Pons (tissue), 1 donor: ENCODE measurements around the gene F11R.
A peak's percentile ranks its signal among the peaks of the same experiment; 100 is the strongest.
"Not testable (repeated sequence)": the region's sequence is repeated elsewhere in the genome, so short reads cannot be mapped to it uniquely, and the experiment has no call there.

ENCODE experiments used
- DNase-seq: peaks from one replicate; pipeline ENCODE4 v3.0.0-alpha.2; 2016; ENCODE audit warnings: low spot score

Gene F11R

DNA sequence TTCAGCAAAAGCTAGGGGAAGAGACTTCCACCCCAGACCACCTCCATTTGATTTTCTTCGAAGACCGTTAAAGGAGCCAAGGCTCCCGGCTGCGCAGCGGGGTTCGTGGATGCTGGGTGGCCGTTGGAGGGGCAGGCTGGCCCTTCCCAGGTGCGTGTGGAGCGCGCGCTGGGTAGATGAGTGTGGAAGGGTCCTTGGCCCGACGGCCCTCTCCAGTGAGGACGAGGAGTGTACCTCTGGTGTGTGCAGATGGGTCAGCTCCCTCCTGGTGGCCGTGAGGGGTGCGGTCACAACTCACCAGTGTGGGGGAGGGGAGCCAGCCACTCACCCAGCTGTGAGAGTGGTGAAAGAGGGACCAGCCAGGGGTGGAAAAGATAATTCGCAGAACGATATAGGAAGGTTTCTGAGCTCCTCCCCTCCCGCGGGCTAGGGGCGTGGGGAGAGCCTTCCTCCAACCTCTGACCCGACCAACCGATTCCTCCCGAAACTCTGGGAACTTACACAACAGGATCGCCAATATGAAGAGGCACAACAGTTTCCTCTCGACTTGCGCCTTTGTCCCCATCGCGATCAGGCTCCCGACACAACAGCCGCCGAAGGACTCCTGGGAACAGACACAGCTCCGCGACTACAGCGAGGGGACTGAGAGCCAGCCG is at the start of gene F11R:
Gene F11R (minus strand): TSS at position 644 of the 656 bp plus-strand sequence. CDS start 79 bp downstream, at position 565.
- DNase-seq = no peak

DNA sequence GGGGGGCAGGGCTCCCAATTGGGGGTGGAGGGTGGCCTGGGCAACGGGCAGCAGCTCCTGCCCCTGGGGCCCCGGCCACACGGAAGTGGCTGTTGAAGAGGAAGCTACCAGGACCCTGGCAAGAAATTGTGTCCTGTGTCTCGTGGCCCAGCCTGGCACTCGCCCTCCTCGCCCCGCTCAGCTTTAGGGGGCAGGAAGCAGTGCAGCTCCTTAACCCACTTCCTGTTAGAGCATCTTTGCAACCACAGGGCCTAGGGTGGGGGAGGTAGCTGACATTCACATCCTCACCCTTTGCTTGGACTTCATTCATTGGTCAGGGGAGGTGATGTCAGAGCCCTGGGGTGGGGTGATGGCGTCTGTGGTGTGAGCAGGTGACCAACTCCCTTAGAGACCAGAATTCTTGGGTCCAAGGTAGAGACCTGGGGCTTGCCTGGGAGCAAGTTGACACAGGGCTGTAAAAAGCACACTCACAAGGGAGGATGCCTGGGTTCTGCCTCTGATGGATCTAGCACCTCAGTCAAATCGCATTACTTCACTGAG is 48.8 kb upstream of the F11R start, which contains the start of gene ARHGAP30:
Gene ARHGAP30 (minus strand): TSS at position 161 of the 540 bp plus-strand sequence. CDS start 267 bp downstream, outside the sequence.
- DNase-seq = peak; percentile 81

DNA sequence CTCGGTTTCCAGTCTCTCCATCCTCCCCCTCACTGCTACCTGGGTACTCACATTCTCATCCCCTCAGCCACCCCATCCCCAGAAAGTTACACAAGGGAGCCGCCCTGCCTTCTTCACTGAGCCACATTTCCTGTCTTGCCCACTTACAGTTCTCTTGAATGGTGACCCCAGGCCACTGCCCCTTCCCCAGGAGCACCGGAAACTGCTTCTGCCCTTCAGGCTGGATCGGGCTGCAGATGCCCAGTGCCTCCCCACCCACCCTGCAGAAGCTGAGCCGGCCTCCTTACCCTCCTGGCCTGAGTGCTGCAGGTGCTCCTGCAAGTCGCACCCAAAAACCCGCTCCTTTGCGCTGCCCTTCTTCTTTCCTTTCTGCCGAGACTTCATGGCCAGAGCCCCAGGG is 48.3 kb upstream of the F11R start:
- no peak for DNase-seq

DNA sequence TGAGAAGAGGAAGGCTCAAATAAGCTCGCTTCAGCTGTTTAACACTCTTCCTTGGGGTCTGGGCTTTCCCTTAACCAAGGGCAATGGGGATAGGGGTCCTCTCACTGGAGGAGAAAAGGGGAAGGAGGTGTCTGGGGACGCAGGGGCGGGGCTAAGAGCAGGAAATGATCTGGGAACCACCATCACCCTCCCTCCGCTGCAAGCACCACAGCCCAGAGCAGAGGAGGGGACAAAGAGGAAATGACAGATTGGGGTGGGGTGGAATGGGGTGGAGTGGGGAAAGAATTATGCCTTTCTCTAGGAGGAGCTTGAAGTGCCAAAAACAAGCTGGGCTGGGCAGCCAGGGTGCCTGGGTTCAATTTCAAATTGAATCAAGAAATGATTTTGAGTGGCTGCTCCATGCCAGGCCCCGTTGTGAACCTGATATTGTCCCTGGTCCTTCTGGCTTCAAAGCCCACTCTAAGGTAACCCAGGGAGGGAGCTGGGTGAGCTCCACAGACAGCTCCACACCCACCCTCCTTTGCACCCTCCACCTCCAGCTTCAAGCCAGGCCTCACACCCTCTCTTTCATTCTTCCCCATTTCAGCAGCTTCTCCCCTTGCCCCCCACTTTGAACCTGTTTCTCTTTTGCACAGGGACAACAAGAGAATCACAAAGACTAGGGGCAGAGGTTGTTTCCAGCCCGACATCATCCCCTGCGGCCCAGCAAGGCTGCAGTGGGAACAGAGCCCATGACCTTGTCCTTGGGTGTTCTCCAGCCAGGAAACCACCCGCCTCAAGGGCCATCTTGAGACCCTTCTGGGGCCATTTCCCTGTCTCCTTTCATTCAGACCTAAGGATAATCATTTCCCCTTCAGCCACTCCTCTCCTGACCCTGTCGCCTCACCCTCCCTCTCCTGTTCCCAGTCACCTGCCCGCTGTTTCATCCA is 47.6 kb upstream of the F11R start:
- peak; percentile 73 for DNase-seq

DNA sequence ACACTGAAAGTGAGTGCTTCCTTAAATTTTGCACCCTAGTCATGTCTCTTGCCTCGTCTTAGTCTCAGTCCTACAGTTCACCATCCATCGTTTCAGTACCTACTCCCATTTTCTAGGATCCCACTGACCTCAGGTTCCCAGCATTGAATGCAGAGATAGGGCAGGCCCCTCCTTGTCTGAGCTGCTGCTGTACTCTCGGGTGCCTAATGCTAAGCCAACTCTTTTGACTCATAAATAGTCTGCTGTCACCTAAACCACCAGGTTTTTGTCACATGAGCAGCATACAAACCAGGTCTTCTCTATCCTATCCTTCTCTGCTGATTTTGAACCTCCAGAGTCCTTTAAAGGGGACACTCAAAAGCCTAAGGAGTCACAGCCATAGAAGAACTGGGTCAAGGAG is 45.7 kb upstream of the F11R start:
- no peak for DNase-seq

DNA sequence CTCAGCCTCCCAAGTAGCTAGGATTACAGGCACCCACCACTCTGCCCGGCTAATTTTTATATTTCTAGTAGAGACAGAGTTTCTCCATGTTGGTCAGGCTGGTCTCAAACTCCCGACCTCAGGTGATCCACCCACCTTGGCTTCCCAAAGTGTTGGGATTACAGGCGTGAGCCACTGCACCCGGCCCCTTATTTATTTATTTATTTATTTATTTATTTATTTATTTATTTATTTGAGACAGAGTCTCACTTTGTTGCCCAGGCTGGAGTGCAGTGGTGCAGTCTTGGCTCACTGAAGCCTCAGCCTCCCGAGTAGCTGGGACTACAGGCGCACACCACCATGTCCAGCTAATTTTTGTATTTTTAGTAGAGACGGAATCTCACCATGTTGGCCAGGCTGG is 44.7 kb upstream of the F11R start:
- not testable (repeated sequence) for DNase-seq

DNA sequence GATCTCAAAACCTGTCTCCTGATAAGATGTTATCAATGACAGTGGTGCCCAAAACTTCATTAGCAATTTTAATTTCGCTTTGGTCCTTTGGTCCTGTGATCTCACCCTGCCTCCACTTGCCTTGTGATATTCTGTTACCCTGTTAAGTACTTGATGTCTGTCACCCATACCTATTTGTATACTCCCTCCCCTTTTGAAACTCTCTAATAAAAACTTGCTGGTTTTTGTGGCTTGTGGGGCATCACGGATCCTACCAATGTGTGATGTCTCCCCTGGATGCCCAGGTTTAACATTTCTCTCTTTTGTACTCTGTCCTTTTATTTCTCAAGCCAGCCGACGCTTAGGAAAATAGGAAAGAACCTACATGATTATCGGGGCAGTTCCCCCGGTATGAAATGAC is 43.0 kb upstream of the F11R start:
- not testable (repeated sequence) for DNase-seq

DNA sequence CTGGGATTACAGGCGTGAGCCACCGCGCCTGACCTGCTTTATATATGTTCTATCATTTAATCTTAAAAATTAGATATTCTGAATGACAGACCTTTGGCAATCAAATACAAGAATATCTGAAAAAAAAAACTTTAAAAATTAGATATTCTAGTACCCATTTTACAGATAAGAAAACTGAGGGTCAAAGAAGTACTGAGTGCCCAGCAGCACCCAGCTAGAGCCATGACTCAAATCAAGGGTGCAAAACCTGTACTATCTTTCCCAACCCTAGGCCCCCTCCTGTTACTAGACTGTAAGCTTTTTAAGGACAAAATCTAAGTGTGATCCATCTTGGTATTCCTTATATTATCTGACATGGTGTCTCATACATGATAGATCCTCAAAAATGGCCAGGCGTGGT is 40.5 kb upstream of the F11R start:
- no peak for DNase-seq

DNA sequence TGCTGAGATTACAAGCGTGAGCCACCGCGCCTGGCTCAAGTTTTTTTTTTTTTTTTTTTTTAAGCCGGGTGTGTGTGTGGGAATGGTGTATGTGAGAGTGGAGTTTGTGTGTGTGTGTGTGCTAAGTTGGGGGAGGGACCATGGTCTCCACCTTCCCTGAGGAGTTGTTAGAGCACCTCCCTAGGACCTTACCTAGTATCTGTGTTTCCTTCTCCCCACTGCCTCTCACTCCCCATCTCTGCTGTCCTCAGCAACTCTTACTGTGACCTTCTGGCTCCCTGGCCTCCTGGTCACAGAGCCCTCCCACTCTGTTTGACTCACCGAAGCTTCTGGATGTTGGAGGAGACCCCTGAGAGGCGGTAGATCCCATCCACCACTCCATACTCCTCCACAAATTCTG is 38.3 kb upstream of the F11R start:
- DNase-seq = no peak

DNA sequence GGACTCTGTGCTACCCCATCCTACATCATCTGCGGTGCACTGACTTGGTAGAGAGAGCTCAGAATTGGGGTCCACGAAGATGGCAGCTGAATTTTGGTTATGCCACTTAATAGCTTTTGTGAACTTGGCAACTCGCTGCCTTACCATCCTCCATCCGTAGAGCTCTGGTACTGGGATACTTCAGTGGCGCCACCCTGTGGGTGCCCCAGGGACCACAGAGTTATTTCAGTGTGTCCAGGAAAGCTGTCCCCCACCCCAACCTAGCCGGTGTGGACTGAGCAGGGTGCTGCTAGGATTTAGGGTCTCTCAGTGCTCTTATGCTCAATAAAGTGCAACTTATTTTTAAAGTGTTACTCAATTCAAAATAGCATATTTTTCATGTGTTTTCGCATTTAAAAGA is 33.9 kb upstream of the F11R start:
- DNase-seq = no peak

DNA sequence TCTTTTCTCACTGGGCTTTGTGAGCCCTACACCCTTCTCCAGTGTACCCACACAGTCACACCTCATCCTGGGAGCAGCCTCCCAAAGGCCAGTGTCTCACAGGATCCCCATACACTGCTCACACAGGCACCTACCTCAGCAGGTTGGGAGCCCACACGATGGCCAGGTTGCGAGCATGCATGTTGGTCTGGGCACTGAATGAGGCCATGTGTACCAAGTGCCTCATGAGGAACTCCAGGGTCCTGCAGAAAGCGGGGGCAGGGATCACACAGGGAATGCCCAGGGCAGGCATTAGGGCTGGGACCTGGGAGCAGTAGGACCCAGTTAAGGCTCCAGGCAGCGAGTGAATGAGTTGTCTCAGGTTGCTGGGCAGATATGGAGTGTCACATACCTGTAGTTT is 33.3 kb upstream of the F11R start:
- DNase-seq = no peak

DNA sequence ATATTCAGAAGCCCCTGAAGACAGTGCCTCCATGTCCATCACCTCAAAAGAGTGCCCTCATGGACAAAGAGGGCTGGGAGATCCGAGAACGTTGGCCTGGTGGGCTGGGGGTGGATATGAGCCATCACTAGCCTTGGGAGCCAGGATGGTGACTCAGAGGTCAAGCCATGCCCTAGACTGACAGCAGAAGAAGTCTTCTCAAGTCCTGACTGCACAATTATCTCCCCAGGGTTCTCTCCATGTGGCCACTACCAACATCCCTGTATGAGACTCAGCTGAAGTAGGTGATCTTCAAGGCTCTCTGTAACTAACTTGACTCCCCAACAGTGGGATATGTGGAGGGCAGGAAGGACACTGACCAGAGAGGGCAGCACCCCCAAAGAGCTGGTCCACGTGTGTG is 31.9 kb upstream of the F11R start:
- no peak for DNase-seq

DNA sequence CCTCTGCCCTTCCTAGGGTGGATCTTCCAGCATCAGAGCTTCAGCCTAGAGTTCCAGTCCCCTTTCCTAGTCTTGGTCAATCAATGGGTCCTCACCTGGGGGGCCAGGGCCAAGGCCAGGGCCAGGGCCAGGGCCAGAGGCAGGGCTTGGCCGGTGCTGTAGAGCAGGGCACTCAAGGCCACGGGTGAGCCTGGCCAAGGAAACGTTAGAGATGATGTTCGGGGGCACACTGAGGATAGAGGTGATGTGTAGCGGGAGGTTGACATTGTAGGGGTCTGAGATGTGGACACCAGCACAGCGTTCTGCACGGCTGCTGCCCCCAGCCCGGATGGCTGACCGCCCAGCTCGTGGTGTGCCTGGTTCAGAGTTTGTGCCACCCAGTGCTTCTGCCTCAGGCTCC is 30.3 kb upstream of the F11R start:
- no peak for DNase-seq

DNA sequence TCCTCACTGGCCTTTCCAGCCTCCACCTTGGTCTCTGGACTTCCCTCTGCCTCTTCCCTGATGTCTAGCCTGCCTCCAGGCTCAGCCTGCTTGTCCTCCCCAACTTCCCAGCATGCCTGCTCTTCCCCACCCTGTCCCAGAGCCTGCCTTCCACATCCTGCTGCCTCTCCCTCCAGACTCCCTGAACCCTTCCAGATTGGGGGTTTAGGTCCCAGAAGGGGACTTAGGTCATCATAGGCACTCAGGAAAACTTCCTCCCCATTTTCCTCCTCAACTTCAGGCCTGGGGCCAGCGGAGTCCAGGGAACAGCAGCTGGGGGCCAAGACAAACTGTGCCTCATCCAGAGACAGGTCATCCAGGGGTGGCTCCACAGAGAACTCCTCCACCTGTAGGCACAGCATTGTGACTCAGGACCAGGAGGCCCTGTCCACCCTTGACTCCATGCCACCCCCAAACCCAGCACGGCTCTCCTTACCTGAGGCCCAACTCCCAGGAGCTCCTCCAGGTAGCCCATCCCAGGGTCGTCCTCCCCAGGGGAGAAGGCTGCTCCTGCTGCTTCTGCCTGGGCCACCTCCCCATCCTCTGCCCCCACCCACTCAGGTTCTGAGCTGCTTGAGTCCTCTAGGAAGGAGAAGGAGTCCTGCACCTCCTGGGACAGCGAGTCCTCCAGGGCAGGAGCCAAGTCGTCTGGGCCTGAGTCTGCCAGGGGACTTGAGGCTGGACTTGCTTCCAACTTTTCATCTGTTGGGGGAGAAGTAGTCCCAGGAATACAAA is 28.2 kb upstream of the F11R start:
- DNase-seq = no peak

DNA sequence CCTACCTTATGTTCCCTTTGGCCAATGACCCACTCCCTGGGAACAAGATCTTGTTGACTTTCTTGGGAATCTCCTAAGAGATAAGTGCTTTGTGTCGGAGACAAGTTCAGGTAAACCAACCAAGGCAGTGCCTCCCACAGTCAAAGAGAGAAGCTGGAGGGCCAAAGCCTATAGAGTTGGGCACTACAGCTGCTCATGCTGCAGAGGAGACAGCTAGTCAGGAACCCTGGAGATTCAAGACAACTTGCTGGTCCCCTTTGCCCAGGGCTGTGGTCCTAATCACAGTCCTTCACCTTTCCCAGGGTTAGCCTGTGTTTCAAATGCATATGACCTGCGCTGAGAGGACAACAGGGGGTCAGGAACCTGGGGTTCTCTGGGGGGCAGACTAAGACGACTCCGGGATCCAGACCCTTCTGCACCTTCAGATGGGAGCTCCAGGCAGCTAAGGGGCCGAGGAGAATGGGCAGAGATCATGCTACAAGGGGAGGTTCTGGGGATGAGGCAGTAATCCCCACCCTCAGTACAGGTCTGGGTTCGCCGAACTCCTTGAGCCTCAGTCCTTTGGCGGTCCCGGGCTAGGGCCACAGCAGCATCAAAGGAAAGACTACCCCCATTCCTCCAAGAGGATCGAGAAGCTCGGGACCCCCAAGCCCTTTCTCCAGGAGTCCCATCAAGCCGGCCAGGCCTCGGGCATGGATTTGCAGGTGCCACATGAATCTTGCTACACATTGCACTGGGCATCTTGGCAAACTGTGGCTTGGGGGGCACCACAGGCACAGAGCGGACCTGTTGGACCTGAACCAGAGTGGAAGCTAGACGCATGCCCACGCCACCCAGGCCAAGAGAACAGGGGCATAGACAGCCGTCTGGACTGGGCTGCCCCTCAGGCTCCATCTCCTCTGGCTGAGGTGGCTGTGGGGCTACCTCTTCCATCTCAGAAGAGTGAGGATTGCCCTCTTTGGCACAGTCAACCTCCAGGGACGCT is 26.8 kb upstream of the F11R start:
- no peak for DNase-seq

DNA sequence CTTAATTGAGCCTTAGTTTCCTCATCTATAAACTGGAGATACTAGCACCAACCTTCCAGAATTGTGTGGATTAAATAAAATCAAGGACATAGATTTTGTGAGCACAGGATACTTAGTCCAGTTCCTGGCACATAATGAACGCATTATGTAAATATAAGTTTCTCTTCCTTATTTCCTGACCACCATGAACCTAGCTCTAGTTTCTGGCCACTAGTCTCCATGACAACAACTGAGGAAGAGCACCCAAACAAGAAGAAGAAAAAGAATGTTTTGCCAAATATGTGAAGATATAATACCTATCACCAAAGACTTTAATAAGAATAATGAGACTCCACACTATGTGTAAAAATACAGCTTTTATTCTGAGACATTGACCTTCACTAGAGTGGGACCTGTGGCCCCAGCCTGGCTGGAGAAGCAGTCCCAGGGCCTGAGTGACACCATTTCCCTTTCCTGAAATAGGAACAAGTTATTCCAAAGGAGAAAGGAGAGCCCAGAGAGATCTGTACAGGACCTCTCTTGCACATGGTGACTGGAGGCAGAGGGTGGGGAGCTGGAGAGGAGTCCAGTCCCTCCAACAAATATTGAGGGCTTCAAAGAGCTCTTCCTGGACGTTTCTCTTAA is 25.8 kb upstream of the F11R start:
- peak; percentile 58 for DNase-seq

DNA sequence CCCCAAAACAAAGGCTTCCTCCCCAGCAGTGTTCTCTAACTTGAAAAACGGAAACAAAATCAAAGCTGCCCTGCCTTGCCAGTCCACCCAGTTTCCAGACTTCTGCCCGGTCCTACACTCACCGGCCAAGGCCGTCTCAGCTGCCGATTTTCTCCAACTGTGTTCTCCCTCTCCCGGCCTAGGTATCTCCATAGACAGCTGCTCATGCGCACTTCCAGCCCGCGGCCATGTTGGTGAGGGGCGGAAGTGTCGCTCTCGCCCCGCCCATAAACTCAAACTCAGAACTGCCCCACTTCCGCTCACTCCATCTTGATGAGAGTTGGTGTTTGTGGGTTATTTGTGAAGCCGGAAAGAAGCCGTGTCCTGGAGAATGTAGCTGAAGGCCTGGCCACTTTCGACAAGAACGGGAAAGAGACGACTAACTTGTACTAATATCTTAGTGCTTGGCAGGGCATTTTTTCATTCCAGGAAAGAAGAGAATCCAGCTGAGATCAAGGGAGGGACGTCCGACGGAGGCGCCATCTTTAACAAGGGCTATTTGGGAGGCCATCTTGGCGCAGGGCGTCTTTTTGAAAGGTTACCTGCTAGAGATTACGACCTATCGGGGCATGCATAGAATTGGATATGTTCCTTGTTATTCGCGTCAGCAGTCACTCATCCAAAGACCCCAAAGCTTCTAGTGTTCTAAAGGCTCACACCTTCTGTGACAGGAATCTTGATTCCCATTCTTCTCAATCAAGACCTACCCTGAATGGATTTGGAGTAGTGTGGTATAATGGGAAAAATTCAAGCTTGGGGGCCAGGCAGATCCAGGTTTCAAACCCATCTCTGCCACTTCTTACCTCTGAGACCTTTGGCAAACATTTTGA is 25.0 kb upstream of the F11R start, which contains the start of gene USF1:
Gene USF1 (minus strand): TSS at position 242 of the 869 bp plus-strand sequence. CDS start 2,702 bp downstream, outside the sequence.
- DNase-seq = peak; percentile 98

DNA sequence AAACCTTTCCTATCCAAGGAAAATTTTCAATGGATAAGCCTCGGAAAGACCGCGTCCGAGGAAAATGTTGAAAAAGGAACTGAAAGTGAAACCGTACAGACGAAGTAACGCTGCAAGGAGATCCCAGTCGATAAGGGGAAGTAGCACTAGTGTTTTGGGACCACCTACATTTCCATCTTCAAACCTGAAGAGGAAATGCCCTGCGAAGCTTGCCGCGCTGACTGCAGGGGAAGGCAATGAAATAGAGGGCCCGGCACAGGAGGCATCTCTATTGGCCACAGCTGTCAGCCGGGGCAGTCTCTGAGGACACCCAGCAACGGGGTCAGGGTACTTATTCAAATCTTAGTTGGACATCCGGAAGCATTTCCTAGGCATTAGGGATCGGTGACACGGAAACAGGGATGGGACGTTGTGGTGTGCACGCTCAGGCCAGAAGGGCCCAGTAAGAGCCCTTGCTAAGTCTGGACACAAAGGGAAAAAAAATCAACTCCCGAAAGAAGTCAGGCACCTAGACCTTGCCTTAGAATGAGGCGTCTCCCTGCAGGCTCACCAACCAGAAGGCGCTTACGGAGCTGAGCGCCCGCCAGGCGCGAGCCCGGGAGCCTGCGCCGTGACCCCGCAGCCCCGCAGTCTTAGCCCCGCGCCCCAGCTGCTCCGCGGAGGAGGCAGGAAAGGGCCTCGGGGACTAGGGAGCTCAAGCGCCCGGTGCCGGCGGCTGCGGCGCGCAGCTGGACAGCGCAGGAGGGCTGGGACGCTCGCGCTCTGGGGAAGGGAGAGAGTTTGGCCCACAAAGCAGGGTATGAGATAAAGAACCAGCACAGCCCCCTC is 24.2 kb upstream of the F11R start:
- peak; percentile 80 for DNase-seq
